Endometrium (tissue), 2 donors: ENCODE data around the gene MBD6.

Experiments used
- FAIRE-seq: peaks from 2 replicates; lab custom pipeline; 2012; peaks lifted over from hg19 to GRCh38; lab: Jason Lieb, UNC
- donor health status: control.
- donor health status: control.

MBD6 gene

GRCh38 chr12:57522011-57522886 is at the start of gene MBD6:
Gene MBD6 (plus strand): TSS chr12:57522824. CDS start chr12:57524304, 1,480 bp downstream.
- no peak for FAIRE-seq

GRCh38 chr12:57473392-57473791 is 49.2 kb upstream of the MBD6 start:
- no peak for FAIRE-seq

- no peak for FAIRE-seq
These were observed 48.7 kb upstream of the MBD6 start for GRCh38 chr12:57473886-57474285.

- no peak for FAIRE-seq
These were observed 48.2 kb upstream of the MBD6 start for GRCh38 chr12:57474430-57474829.

- no peak for FAIRE-seq
These were observed 47.8 kb upstream of the MBD6 start for GRCh38 chr12:57474862-57475261.

- FAIRE-seq = no peak
These were observed 47.1 kb upstream of the MBD6 start for GRCh38 chr12:57475271-57476161.

GRCh38 chr12:57476162-57476992 is 46.2 kb upstream of the MBD6 start:
- FAIRE-seq = no peak

GRCh38 chr12:57476993-57477709 is 45.5 kb upstream of the MBD6 start:
- no peak for FAIRE-seq

- FAIRE-seq = no peak
These were observed 44.6 kb upstream of the MBD6 start for GRCh38 chr12:57477710-57478681.

GRCh38 chr12:57479043-57479375 is 43.6 kb upstream of the MBD6 start:
- FAIRE-seq = no peak

- no peak for FAIRE-seq
These were observed 43.1 kb upstream of the MBD6 start, which contains the start of gene ARHGAP9 for GRCh38 chr12:57479376-57480115. Gene ARHGAP9 (minus strand): TSS chr12:57479866. CDS start chr12:57479406, 460 bp downstream.

- no peak for FAIRE-seq
These were observed 41.0 kb upstream of the MBD6 start for GRCh38 chr12:57481671-57482070.

- FAIRE-seq = no peak
These were observed 39.2 kb upstream of the MBD6 start for GRCh38 chr12:57483466-57483865.

- no peak for FAIRE-seq
These were observed 36.9 kb upstream of the MBD6 start for GRCh38 chr12:57485695-57486094.

- FAIRE-seq = no peak
These were observed 35.5 kb upstream of the MBD6 start for GRCh38 chr12:57487055-57487596.

- FAIRE-seq = peak; percentile 87
These were observed 34.8 kb upstream of the MBD6 start, which contains the start of gene MARS1 for GRCh38 chr12:57487597-57488401. Gene MARS1 (plus strand): TSS chr12:57488068. CDS start chr12:57488091, 23 bp downstream.

- FAIRE-seq = no peak
These were observed 34.0 kb upstream of the MBD6 start for GRCh38 chr12:57488402-57489156.
